ENCODE results near the gene TNS3. TPM values are rescaled to one million over a fixed set of nuclear protein-coding genes. Genes with fewer than 3 reads are reported as not detected.

TNS3 gene
- total and polyA plus RNA-seq, 2 of the 13 experiments (the other 11 are each of a cell fraction or from before 2014, with no cell fraction given): 52.9 to 55.7 TPM

DNA sequence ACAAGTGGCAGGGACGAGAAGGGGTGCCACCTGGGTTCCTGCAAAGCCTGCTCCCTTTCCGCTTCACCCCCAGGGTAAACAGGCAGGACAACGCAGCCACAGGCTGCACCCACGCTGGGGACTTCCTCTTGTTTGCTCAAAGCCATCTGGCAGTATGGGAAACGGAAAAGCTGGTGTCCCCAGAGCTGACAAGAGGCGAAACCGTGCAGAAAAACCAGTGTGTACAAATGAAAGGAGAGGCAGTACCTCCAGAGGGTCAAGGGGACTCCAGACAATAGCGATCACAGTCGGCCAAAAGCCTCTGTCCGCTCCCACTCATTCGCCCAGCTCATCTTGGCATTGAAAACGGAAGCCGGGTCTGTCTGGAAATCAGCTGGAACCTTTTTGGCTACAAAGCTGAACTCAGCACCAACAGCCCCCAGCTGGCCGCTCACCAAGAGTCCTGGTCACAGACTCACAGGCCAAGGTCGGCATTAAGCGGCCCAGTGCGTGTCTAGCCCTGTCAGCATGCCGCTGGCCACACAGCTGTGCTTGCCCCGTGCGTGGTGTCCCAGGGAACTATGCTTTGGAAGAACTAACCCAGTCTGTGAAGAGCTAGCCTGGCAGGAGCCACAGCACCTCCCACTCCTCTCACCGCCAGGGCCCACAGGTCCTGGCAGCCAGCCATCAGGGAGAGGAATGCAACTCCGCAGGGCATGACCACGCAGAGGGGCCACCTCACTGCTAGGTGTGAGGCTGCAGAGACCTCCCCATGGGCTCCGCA, 10.4 kb downstream of the TNS3 start (continued):
- TF ChIP-seq, protein P1, sequence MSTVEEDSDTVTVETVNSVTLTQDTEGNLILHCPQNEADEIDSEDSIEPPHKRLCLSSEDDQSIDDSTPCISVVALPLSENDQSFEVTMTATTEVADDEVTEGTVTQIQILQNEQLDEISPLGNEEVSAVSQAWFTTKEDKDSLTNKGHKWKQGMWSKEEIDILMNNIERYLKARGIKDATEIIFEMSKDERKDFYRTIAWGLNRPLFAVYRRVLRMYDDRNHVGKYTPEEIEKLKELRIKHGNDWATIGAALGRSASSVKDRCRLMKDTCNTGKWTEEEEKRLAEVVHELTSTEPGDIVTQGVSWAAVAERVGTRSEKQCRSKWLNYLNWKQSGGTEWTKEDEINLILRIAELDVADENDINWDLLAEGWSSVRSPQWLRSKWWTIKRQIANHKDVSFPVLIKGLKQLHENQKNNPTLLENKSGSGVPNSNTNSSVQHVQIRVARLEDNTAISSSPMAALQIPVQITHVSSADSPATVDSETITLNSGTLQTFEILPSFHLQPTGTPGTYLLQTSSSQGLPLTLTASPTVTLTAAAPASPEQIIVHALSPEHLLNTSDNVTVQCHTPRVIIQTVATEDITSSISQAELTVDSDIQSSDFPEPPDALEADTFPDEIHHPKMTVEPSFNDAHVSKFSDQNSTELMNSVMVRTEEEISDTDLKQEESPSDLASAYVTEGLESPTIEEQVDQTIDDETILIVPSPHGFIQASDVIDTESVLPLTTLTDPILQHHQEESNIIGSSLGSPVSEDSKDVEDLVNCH (CRISPR knock-in tag; IDR thresholded peaks at IDR 0.05): no peak
- TF ChIP-seq REXO4 (CRISPR knock-in tag; IDR thresholded peaks at IDR 0.05; ENCODE audit: borderline replicate concordance) (no peak), ZNF772 (CRISPR knock-in tag; IDR thresholded peaks at IDR 0.05) (peak; percentile 51), RXRB (CRISPR knock-in tag; IDR thresholded peaks at IDR 0.05; ENCODE audit: borderline replicate concordance) (peak; percentile 59), FOXM1 (CRISPR knock-in tag; IDR thresholded peaks at IDR 0.05) (no peak), POGZ (CRISPR knock-in tag; IDR thresholded peaks at IDR 0.05) (peak; percentile 43; the same call in 1 of the 2 replicates), IKZF1 (IDR thresholded peaks at IDR 0.05) (no peak), ZSCAN31 (CRISPR knock-in tag; IDR thresholded peaks at IDR 0.05; ENCODE audit: low read depth) (peak; percentile 38; the same call in 1 of the 2 replicates), RFX5 (IDR thresholded peaks at IDR 0.05; ENCODE audit: low read depth, low read length) (no peak), ZNF605 (CRISPR knock-in tag; IDR thresholded peaks at IDR 0.05) (peak; percentile 59; the same call in 1 of the 2 replicates), ZNF24 (IDR thresholded peaks at IDR 0.05) (no peak), SYNCRIP (IDR thresholded peaks at IDR 0.05; ENCODE audit: insufficient read depth, low read depth, low read length) (no peak)
- TF ChIP-seq, protein P2, sequence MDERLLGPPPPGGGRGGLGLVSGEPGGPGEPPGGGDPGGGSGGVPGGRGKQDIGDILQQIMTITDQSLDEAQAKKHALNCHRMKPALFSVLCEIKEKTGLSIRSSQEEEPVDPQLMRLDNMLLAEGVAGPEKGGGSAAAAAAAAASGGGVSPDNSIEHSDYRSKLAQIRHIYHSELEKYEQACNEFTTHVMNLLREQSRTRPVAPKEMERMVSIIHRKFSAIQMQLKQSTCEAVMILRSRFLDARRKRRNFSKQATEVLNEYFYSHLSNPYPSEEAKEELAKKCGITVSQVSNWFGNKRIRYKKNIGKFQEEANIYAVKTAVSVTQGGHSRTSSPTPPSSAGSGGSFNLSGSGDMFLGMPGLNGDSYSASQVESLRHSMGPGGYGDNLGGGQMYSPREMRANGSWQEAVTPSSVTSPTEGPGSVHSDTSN (CRISPR knock-in tag; IDR thresholded peaks at IDR 0.05): no peak
- TF ChIP-seq, protein P3, sequence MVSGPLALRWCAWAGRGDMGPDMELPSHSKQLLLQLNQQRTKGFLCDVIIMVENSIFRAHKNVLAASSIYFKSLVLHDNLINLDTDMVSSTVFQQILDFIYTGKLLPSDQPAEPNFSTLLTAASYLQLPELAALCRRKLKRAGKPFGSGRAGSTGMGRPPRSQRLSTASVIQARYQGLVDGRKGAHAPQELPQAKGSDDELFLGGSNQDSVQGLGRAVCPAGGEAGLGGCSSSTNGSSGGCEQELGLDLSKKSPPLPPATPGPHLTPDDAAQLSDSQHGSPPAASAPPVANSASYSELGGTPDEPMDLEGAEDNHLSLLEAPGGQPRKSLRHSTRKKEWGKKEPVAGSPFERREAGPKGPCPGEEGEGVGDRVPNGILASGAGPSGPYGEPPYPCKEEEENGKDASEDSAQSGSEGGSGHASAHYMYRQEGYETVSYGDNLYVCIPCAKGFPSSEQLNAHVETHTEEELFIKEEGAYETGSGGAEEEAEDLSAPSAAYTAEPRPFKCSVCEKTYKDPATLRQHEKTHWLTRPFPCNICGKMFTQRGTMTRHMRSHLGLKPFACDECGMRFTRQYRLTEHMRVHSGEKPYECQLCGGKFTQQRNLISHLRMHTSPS (CRISPR knock-in tag; IDR thresholded peaks at IDR 0.05; ENCODE audit: low read depth): peak; percentile 93
- TF ChIP-seq, protein P4, sequence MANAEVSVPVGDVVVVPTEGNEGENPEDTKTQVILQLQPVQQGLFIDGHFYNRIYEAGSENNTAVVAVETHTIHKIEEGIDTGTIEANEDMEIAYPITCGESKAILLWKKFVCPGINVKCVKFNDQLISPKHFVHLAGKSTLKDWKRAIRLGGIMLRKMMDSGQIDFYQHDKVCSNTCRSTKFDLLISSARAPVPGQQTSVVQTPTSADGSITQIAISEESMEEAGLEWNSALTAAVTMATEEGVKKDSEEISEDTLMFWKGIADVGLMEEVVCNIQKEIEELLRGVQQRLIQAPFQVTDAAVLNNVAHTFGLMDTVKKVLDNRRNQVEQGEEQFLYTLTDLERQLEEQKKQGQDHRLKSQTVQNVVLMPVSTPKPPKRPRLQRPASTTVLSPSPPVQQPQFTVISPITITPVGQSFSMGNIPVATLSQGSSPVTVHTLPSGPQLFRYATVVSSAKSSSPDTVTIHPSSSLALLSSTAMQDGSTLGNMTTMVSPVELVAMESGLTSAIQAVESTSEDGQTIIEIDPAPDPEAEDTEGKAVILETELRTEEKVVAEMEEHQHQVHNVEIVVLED (CRISPR knock-in tag; IDR thresholded peaks at IDR 0.05; ENCODE audit: borderline replicate concordance): no peak
- TF ChIP-seq, protein P5, sequence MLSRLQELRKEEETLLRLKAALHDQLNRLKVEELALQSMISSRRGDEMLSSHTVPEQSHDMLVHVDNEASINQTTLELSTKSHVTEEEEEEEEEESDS (CRISPR knock-in tag; IDR thresholded peaks at IDR 0.05; ENCODE audit: borderline replicate concordance): no peak; the same call in 1 of the 2 replicates
- TF ChIP-seq, protein P6, sequence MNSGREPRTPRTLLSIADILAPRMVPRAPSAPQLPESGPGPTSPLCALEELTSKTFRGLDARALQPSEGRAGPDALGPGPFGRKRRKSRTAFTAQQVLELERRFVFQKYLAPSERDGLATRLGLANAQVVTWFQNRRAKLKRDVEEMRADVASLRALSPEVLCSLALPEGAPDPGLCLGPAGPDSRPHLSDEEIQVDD (CRISPR knock-in tag; IDR thresholded peaks at IDR 0.05; ENCODE audit: borderline replicate concordance): no peak
- TF ChIP-seq, protein P7, sequence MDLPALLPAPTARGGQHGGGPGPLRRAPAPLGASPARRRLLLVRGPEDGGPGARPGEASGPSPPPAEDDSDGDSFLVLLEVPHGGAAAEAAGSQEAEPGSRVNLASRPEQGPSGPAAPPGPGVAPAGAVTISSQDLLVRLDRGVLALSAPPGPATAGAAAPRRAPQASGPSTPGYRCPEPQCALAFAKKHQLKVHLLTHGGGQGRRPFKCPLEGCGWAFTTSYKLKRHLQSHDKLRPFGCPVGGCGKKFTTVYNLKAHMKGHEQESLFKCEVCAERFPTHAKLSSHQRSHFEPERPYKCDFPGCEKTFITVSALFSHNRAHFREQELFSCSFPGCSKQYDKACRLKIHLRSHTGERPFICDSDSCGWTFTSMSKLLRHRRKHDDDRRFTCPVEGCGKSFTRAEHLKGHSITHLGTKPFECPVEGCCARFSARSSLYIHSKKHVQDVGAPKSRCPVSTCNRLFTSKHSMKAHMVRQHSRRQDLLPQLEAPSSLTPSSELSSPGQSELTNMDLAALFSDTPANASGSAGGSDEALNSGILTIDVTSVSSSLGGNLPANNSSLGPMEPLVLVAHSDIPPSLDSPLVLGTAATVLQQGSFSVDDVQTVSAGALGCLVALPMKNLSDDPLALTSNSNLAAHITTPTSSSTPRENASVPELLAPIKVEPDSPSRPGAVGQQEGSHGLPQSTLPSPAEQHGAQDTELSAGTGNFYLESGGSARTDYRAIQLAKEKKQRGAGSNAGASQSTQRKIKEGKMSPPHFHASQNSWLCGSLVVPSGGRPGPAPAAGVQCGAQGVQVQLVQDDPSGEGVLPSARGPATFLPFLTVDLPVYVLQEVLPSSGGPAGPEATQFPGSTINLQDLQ (CRISPR knock-in tag; IDR thresholded peaks at IDR 0.05): no peak

All from HepG2 (cell line).